Activated naive CD8-positive, alpha-beta T cell treated with anti-CD3 and anti-CD28 coated beads for 36 hours (primary cell): Measurements from ENCODE around the gene GALNT2. TPM values are rescaled to one million over a fixed set of nuclear protein-coding genes. Genes with fewer than 3 reads are reported as not detected.
A peak's percentile ranks its signal among the peaks of the same experiment; 100 is the strongest.

ENCODE experiments used
- DNase-seq: peaks from one replicate; pipeline ENCODE4 v3.0.0; 2021
- H3K27ac Mint-ChIP-seq: one replicate; pipeline ENCODE4 v1.8.0; 2022; ENCODE audit warnings: mild to moderate bottlenecking, moderate library complexity, mixed read lengths
- H3K27me3 Mint-ChIP-seq: one replicate; pipeline ENCODE4 v1.8.0; 2022; ENCODE audit warnings: mild to moderate bottlenecking, mixed read lengths
- H3K36me3 Mint-ChIP-seq: one replicate; pipeline ENCODE4 v1.8.0; 2021; ENCODE audit warnings: mild to moderate bottlenecking, mixed read lengths
- H3K4me1 Mint-ChIP-seq: one replicate; pipeline ENCODE4 v1.8.0; 2021; ENCODE audit warnings: mixed read lengths
- H3K4me3 Mint-ChIP-seq: one replicate; pipeline ENCODE4 v1.8.0; 2022; ENCODE audit warnings: mild to moderate bottlenecking, moderate library complexity, mixed read lengths
- H3K9me3 Mint-ChIP-seq: one replicate; pipeline ENCODE4 v1.8.0; 2022; ENCODE audit warnings: mixed read lengths
- total RNA-seq, 2 experiments: library from RNA; stranded (reverse); gene quantifications; one replicate each; pipeline ENCODE4 v1.2.3, GENCODE V29; 2021

The GALNT2 gene
- total RNA-seq = 10 to 100 TPM; 46.5 to 48.2 TPM

GRCh38 chr1:230066466-230067404 is at the start of gene GALNT2:
GALNT2 (plus strand) TSS chr1:230067238; CDS start chr1:230067281, 43 bp downstream.
- H3K27me3 Mint-ChIP-seq = peaks cover 3% of the 10 kb centered on the region
- H3K9me3 Mint-ChIP-seq = peaks cover 11% of the 10 kb centered on the region
- DNase-seq = peak; percentile 94
- H3K4me1 Mint-ChIP-seq = peaks cover 43% of the 10 kb centered on the region
- peak within 1 kb of the TSS; percentile 92 for H3K4me3 Mint-ChIP-seq
- peak within 1 kb of the TSS; percentile 93 for H3K27ac Mint-ChIP-seq
- peaks cover 3% of the 10 kb centered on the region for H3K36me3 Mint-ChIP-seq

- H3K27ac Mint-ChIP-seq = no peak overlapping the region
- peaks cover 2% of the 10 kb centered on the region for H3K9me3 Mint-ChIP-seq
- DNase-seq = no peak
Measured at GRCh38 chr1:230020451-230020850, 46.6 kb upstream of the GALNT2 start.

GRCh38 chr1:230022666-230023380 is 44.2 kb upstream of the GALNT2 start:
- H3K4me1 Mint-ChIP-seq = no peaks in the 10 kb centered on the region
- DNase-seq = no peak
- no peaks in the 10 kb centered on the region for H3K36me3 Mint-ChIP-seq
- no peak overlapping the region for H3K4me3 Mint-ChIP-seq
- peaks cover 3% of the 10 kb centered on the region for H3K27me3 Mint-ChIP-seq
- H3K9me3 Mint-ChIP-seq = peaks cover 2% of the 10 kb centered on the region
- no peak overlapping the region for H3K27ac Mint-ChIP-seq

More at GRCh38 chr1:230020451-230020850, 46.6 kb upstream of the GALNT2 start:
- no peaks in the 10 kb centered on the region for H3K36me3 Mint-ChIP-seq
- no peaks in the 10 kb centered on the region for H3K4me1 Mint-ChIP-seq
- H3K4me3 Mint-ChIP-seq = no peak overlapping the region
- H3K27me3 Mint-ChIP-seq = peaks cover 6% of the 10 kb centered on the region

- H3K9me3 Mint-ChIP-seq = peaks cover 2% of the 10 kb centered on the region
- DNase-seq = no peak
- H3K27me3 Mint-ChIP-seq = no peaks in the 10 kb centered on the region
- H3K4me3 Mint-ChIP-seq = no peak overlapping the region
- no peak overlapping the region for H3K27ac Mint-ChIP-seq
- peaks cover 10% of the 10 kb centered on the region for H3K4me1 Mint-ChIP-seq
- H3K36me3 Mint-ChIP-seq = no peaks in the 10 kb centered on the region
Measured at GRCh38 chr1:230025686-230026085, 41.4 kb upstream of the GALNT2 start.

- H3K36me3 Mint-ChIP-seq = no peaks in the 10 kb centered on the region
- H3K4me3 Mint-ChIP-seq = no peak overlapping the region
- peaks cover 2% of the 10 kb centered on the region for H3K9me3 Mint-ChIP-seq
Measured at GRCh38 chr1:230026139-230026538, 40.9 kb upstream of the GALNT2 start.

GRCh38 chr1:230026572-230026971 is 40.5 kb upstream of the GALNT2 start:
- Mint-ChIP-seq H3K36me3 (no peaks in the 10 kb centered on the region), H3K4me1 (peaks cover 15% of the 10 kb centered on the region), H3K27ac (no peak overlapping the region), H3K9me3 (peaks cover 2% of the 10 kb centered on the region), H3K27me3 (no peaks in the 10 kb centered on the region), H3K4me3 (no peak overlapping the region)
- no peak for DNase-seq

More at GRCh38 chr1:230026139-230026538, 40.9 kb upstream of the GALNT2 start:
- no peak for DNase-seq
- Mint-ChIP-seq H3K4me1 (peaks cover 14% of the 10 kb centered on the region), H3K27me3 (no peaks in the 10 kb centered on the region), H3K27ac (no peak overlapping the region)

GRCh38 chr1:230028602-230029223 is 38.3 kb upstream of the GALNT2 start:
- Mint-ChIP-seq H3K36me3 (no peaks in the 10 kb centered on the region), H3K27ac (no peak overlapping the region), H3K4me1 (peaks cover 15% of the 10 kb centered on the region), H3K9me3 (no peaks in the 10 kb centered on the region), H3K4me3 (no peak overlapping the region), H3K27me3 (no peaks in the 10 kb centered on the region)
- no peak for DNase-seq

- Mint-ChIP-seq H3K27me3 (no peaks in the 10 kb centered on the region), H3K4me1 (peaks cover 15% of the 10 kb centered on the region), H3K9me3 (no peaks in the 10 kb centered on the region), H3K36me3 (no peaks in the 10 kb centered on the region), H3K4me3 (no peak overlapping the region), H3K27ac (no peak overlapping the region)
- no peak for DNase-seq
Measured at GRCh38 chr1:230029244-230029941, 37.6 kb upstream of the GALNT2 start.

- Mint-ChIP-seq H3K27ac (no peak overlapping the region), H3K36me3 (no peaks in the 10 kb centered on the region)
Measured at GRCh38 chr1:230030122-230030821, 36.8 kb upstream of the GALNT2 start.

GRCh38 chr1:230031131-230031530 is 35.9 kb upstream of the GALNT2 start:
- Mint-ChIP-seq H3K27me3 (no peaks in the 10 kb centered on the region), H3K36me3 (peaks cover 2% of the 10 kb centered on the region), H3K4me1 (peaks cover 15% of the 10 kb centered on the region), H3K27ac (no peak overlapping the region), H3K4me3 (no peak overlapping the region), H3K9me3 (peaks cover 5% of the 10 kb centered on the region)
- DNase-seq = no peak

More at GRCh38 chr1:230030122-230030821, 36.8 kb upstream of the GALNT2 start:
- H3K4me3 Mint-ChIP-seq = no peak overlapping the region
- H3K9me3 Mint-ChIP-seq = no peaks in the 10 kb centered on the region
- H3K27me3 Mint-ChIP-seq = no peaks in the 10 kb centered on the region
- DNase-seq = no peak
- peaks cover 15% of the 10 kb centered on the region for H3K4me1 Mint-ChIP-seq

GRCh38 chr1:230032516-230033281 is 34.3 kb upstream of the GALNT2 start:
- Mint-ChIP-seq H3K27me3 (no peaks in the 10 kb centered on the region), H3K36me3 (peaks cover 3% of the 10 kb centered on the region), H3K4me3 (no peak overlapping the region), H3K27ac (no peak overlapping the region), H3K4me1 (peaks cover 15% of the 10 kb centered on the region), H3K9me3 (peaks cover 9% of the 10 kb centered on the region)
- DNase-seq = no peak

- Mint-ChIP-seq H3K27ac (no peak overlapping the region), H3K4me3 (no peak overlapping the region), H3K9me3 (peaks cover 12% of the 10 kb centered on the region), H3K4me1 (no peaks in the 10 kb centered on the region), H3K36me3 (peaks cover 5% of the 10 kb centered on the region), H3K27me3 (peaks cover 7% of the 10 kb centered on the region)
- DNase-seq = no peak
Measured at GRCh38 chr1:230037261-230037660, 29.8 kb upstream of the GALNT2 start.

- H3K4me3 Mint-ChIP-seq = no peak overlapping the region
- peaks cover 12% of the 10 kb centered on the region for H3K9me3 Mint-ChIP-seq
- no peak for DNase-seq
- peaks cover 22% of the 10 kb centered on the region for H3K27me3 Mint-ChIP-seq
- no peaks in the 10 kb centered on the region for H3K4me1 Mint-ChIP-seq
- no peak overlapping the region for H3K27ac Mint-ChIP-seq
- H3K36me3 Mint-ChIP-seq = peaks cover 5% of the 10 kb centered on the region
Measured at GRCh38 chr1:230040440-230040839, 26.6 kb upstream of the GALNT2 start.
